ENCODE measurements around the gene BEND6. TPM values are rescaled to one million over a fixed set of nuclear protein-coding genes. Genes with fewer than 3 reads are reported as not detected.

The BEND6 gene
- total RNA-seq, 4 donors from 2014 or later, result 0.54 to 4.5 (median 3.6) TPM; not detected in 1

GRCh38 chr6:56949925-56950495 is 4.9 kb upstream of the BEND6 start:
- Histone ChIP-seq H3K27ac (no peak overlapping the region), H3K36me3 (no peaks in the 10 kb centered on the region), H3K4me3 (no peak overlapping the region), H3K4me1 (peaks cover 0 to 14% (median 0%) of the 10 kb centered on the region in 3 donors), H3K9me3 (no peaks in the 10 kb centered on the region), H3K27me3 (no peaks in the 10 kb centered on the region)
- 25 to 57% methylated on average over 1 of the region's 1 CpG for WGBS, 2 donors (ENCODE audit: low coverage in 1 of 2)
- no peak for ATAC-seq
- TF ChIP-seq POLR2AphosphoS5 (IDR thresholded peaks at IDR 0.05), result no peak
- TF ChIP-seq EP300 (IDR thresholded peaks at IDR 0.05), result no peak
- no peak for TF ChIP-seq CTCF (IDR thresholded peaks at IDR 0.05)
- no peak for TF ChIP-seq POLR2A (IDR thresholded peaks at IDR 0.05)

- no peak overlapping the region for H3K27ac ChIP-seq
- no peaks in the 10 kb centered on the region for H3K9me3 ChIP-seq
- ATAC-seq, result no peak
- H3K36me3 ChIP-seq, result no peaks in the 10 kb centered on the region
- peaks cover 0 to 25% (median 0%) of the 10 kb centered on the region in 3 donors for H3K4me1 ChIP-seq
- 75 to 85% methylated on average over 3 of the region's 3 CpGs for WGBS, 2 donors (ENCODE audit: low coverage in 1 of 2)
- no peak overlapping the region for H3K4me3 ChIP-seq
- TF ChIP-seq POLR2AphosphoS5 (IDR thresholded peaks at IDR 0.05) (no peak), CTCF (IDR thresholded peaks at IDR 0.05) (no peak)
- H3K27me3 ChIP-seq, result no peaks in the 10 kb centered on the region
These were observed 3.7 kb upstream of the BEND6 start for GRCh38 chr6:56951049-56951831.

DNA sequence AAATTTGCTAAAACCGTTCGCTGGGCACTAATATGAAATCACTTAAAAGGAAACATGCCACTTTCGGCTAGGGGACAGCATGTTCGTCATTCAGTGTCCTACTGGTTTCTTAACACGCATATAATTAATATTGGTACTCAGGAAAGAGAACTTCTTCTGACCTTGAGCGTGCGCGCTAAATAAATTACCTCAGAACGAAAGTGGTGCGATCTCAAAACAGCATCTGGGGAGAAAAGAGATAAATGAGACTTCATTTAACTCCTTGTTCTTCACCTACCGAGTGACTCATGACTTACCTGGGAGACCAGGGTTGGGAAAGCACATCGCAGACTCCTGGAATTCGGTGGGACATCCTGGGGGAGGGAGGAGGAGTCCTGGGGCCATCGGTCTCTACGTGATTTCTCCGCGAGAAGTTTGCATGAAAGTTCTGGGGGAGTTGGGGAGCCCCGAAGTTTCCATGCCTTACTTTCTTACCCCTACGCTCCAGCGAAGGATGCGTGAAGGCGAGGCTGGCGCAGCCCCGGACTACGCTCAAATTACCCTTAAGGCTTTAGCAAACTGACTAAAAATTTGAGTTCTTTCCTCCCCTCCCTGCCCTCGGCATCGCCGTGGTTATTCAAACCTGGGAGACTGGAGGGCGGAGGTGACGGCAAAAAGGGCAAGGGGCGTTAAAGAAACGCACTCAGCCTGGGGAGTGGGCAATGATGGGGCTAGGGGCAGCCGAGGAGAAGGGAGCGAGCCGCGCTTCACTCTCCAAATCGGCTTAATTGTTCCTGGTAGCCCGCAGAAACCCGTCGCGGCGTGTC is 1.1 kb upstream of the BEND6 start:
- H3K27ac ChIP-seq, result peak overlapping the region in 3 of 4 donors; percentile 68 to 74 (median 70)
- TF ChIP-seq EP300 (IDR thresholded peaks at IDR 0.05) (no peak), POLR2A (IDR thresholded peaks at IDR 0.05) (no peak), CTCF (IDR thresholded peaks at IDR 0.05) (no peak), POLR2AphosphoS5 (IDR thresholded peaks at IDR 0.05) (no peak)

DNA sequence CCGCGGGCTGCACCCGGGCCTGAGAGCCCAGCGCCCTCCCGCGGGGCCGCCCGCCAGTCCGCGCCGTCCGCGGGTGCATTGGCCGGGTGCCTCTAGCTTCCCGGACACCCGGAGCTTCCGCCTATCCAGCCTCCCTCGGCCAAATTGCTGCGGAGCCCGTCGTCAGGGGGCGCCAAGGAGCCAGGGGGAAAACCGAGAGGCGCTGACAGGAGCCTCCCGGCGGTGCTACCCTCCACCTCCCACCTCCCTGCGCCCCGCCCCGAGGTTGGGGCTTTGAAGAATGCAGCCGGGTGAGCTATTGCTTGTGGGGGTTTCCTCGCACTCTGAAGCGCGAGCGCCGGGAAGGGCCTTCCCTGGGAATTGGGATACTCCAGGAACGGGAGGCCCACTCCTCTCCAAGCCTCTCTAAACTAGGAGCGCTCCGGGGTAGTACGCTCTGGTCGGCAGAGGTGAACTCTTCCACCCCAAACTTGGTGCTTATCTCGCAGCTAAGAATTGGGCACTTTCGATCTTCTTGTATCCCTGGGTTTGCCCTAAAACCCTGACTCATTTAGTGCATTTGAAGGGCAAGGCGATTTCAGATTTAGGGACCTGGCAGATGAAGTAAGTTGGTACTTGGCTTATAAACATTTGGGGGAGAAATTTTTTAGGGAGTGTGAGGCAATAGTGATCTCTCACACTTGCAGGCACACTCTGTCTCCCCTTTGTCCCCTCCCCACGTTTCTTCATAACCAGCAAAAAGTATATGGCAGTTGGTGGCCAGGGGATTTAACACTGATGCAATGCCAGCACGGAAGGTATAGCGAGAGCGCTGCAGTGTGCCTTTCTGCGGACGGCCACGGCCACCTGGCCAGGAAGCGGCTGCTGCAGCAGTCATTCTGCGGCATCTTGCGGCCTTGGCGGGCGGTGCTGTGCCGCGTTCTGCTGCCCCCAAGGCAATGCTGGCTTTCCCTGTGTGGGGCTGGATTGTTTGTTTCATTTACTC is 556 bp downstream of the BEND6 start:
- Histone ChIP-seq H3K27me3 (no peaks in the 10 kb centered on the region), H3K4me1 (peaks cover 0 to 25% (median 0%) of the 10 kb centered on the region in 3 donors), H3K36me3 (no peaks in the 10 kb centered on the region), H3K9me3 (no peaks in the 10 kb centered on the region), H3K4me3 (peak overlapping the region; percentile 34 to 69), H3K27ac (peak overlapping the region in 3 of 4 donors; percentile 68 to 74 (median 70))
- TF ChIP-seq EP300 (IDR thresholded peaks at IDR 0.05) (no peak), POLR2AphosphoS5 (IDR thresholded peaks at IDR 0.05) (peak; percentile 53), POLR2A (IDR thresholded peaks at IDR 0.05) (no peak), CTCF (IDR thresholded peaks at IDR 0.05) (peak; percentile 24 to 86 (median 64))
- WGBS, 2 donors (ENCODE audit: low coverage in 1 of 2), result 0 to 3% methylated on average over 15 to 17 of the region's 57 CpGs
- ATAC-seq, result peak; percentile 80

More for the DNA sequence above, 1.1 kb upstream of the BEND6 start:
- Histone ChIP-seq H3K4me1 (peaks cover 0 to 25% (median 0%) of the 10 kb centered on the region in 3 donors), H3K27me3 (no peaks in the 10 kb centered on the region), H3K9me3 (no peaks in the 10 kb centered on the region), H3K36me3 (no peaks in the 10 kb centered on the region), H3K4me3 (peak overlapping the region; percentile 34 to 69)
- no peak for ATAC-seq
- 13 to 19% methylated on average over 17 to 18 of the region's 42 CpGs for WGBS, 2 donors (ENCODE audit: low coverage in 1 of 2)
